Stomach (tissue), 9 donors: ENCODE data around the gene GATAD1. TPM values are rescaled to one million over a fixed set of nuclear protein-coding genes. Genes with fewer than 3 reads are reported as not detected.
"Not testable (repeated sequence)": the region's sequence is repeated elsewhere in the genome, so short reads cannot be mapped to it uniquely, and the experiment has no call there.

ENCODE experiments used
- DNase-seq, 2 donors: peaks; one replicate each; pipeline versions ENCODE4 v3.0.0 to v3.0.0-alpha.2; 2013 to 2019
- H3K27ac ChIP-seq, 5 donors: fragments of 200-600 bp in 4 of 5; sonication (generic) in 4 of 5; one replicate each; pipeline ENCODE4 v1.5.1; 2013 to 2019; ENCODE audit warnings: mild to moderate bottlenecking in 1 of 5, moderate library complexity in 1 of 5
- H3K27me3 ChIP-seq, 3 donors: fragments of 200-600 bp; sonication (generic); one replicate each; pipeline ENCODE4 v1.5.1; 2017 to 2019; ENCODE audit warnings: mixed run types in 1 of 3
- H3K36me3 ChIP-seq, 4 donors: fragments of 200-600 bp; sonication (generic); 1 replicate in 3 of 4; 2 replicates in 1 of 4; pipeline ENCODE4 v1.5.1; 2016 to 2019
- H3K4me1 ChIP-seq, 4 donors: fragments of 200-600 bp; sonication (generic); one replicate each; pipeline ENCODE4 v1.5.1; 2016 to 2019
- H3K4me3 ChIP-seq, 4 donors: fragments of 200-600 bp; sonication (generic) in 3 of 4; one replicate each; pipeline ENCODE4 v1.5.1; 2016 to 2019; ENCODE audit warnings: mild to moderate bottlenecking in 1 of 4
- H3K9me3 ChIP-seq, 4 donors: fragments of 200-600 bp; sonication (generic); one replicate each; pipeline ENCODE4 v1.5.1; 2016 to 2019
- EP300 ChIP-seq: sonication (generic); formaldehyde crosslinking; IDR thresholded peaks from one replicate; pipeline ENCODE4 v1.6.1; 2017; ENCODE audit warnings: antibody characterized with exemption
- POLR2A ChIP-seq, 4 donors: fragments of 450-650 bp; IDR thresholded peaks; one replicate each; pipeline ENCODE4 v1.6.1; 2016; ENCODE audit warnings: antibody characterized with exemption in 4 of 4, control low read depth in 2 of 4, mild to moderate bottlenecking in 1 of 4, moderate library complexity in 1 of 4
- POLR2AphosphoS5 ChIP-seq, 3 donors: sonication (generic); formaldehyde crosslinking; IDR thresholded peaks; one replicate each; pipeline ENCODE4 v1.6.1; 2016; ENCODE audit warnings: antibody characterized with exemption in 3 of 3
- WGBS, 5 donors: extraction: QIAGEN DNeasy Blood & Tissue Kit in 3 of 5; methylation state at CpG; one replicate each; pipeline versions ENCODE4 v1.1.5 to v1.1.7; 2013 to 2018; 5-methylcytosine and 5-hydroxymethylcytosine counted together
- intact Hi-C: fragments of 100-400 bp; cut with DNase I; formaldehyde crosslinking; loops from one replicate; pipeline ENCODE4 v1.15.1; 2023; ENCODE audit warnings: low total_unique reads
- polyA plus RNA-seq, 3 donors: library from polyadenylated mRNA; stranded (reverse); fragments of 200-250 nt; gene quantifications; one replicate each; pipeline ENCODE4 v1.2.3, GENCODE V29; 2013
- total RNA-seq, 5 donors: library from RNA; depleted of rRNA; stranded (reverse); fragments of >200 nt; gene quantifications; one replicate each; pipeline versions ENCODE4 v1.1.0 to v1.2.3, GENCODE V29; 2014 to 2016
- TF ChIP-seq, protein P1 (sequence below), 7 experiments: fragments of 450-650 bp in 4 of 7; fragments of 200-600 bp in 3 of 7; sonication (generic) in 3 of 7; IDR thresholded peaks; one replicate each; pipeline ENCODE4 v1.5.1; 2016 to 2019; ENCODE audit warnings: antibody characterized with exemption in 7 of 7, control low read depth in 2 of 7, mild to moderate bottlenecking in 1 of 7
- donor health status: healthy with polysubstance abuse.
- donor health status: Bipolar disorder and iron deficiency.
- donor health status: healthy.

GATAD1 gene
- total and polyA plus RNA-seq, 8 donors, result 11.5 to 156 (median 44.5) TPM

DNA sequence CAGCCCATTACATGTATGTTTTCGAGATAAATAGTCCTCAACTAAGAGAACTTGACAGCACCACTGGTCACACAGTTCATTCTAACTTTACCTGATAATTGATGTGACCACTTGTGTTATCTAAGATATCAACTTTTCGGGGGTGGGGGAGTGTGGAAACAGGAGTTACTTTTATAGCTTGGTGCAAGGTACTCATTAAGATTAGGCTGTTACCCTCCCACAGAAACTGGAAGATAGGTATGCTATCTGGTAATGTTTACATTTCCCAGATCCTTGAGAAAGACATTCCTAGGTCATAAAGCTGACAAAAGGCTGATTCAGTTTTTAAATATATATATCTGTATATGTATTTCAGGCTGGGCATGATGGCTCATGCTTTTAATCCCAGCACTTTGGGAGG lies 19.4 kb downstream of the GATAD1 start:
- no peaks in the 10 kb centered on the region for H3K27me3 ChIP-seq
- DNase-seq, result no peak
- no peak overlapping the region for H3K27ac ChIP-seq
- H3K36me3 ChIP-seq, result peaks cover 0 to 36% (median 32%) of the 10 kb centered on the region in 4 donors
- H3K9me3 ChIP-seq, result no peaks in the 10 kb centered on the region
- H3K4me1 ChIP-seq, result no peaks in the 10 kb centered on the region
- H3K4me3 ChIP-seq, result no peak overlapping the region
- intact Hi-C loops, result no loop called here
- 63 to 89% (median 80%) methylated on average over 2 of the region's 2 CpGs for WGBS, 5 donors
- TF ChIP-seq, protein P1, sequence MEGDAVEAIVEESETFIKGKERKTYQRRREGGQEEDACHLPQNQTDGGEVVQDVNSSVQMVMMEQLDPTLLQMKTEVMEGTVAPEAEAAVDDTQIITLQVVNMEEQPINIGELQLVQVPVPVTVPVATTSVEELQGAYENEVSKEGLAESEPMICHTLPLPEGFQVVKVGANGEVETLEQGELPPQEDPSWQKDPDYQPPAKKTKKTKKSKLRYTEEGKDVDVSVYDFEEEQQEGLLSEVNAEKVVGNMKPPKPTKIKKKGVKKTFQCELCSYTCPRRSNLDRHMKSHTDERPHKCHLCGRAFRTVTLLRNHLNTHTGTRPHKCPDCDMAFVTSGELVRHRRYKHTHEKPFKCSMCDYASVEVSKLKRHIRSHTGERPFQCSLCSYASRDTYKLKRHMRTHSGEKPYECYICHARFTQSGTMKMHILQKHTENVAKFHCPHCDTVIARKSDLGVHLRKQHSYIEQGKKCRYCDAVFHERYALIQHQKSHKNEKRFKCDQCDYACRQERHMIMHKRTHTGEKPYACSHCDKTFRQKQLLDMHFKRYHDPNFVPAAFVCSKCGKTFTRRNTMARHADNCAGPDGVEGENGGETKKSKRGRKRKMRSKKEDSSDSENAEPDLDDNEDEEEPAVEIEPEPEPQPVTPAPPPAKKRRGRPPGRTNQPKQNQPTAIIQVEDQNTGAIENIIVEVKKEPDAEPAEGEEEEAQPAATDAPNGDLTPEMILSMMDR (IDR thresholded peaks at IDR 0.05), result no peak
- TF ChIP-seq POLR2AphosphoS5 (IDR thresholded peaks at IDR 0.05), result no peak
- no peak for TF ChIP-seq EP300
- no peak for TF ChIP-seq POLR2A (IDR thresholded peaks at IDR 0.05)

DNA sequence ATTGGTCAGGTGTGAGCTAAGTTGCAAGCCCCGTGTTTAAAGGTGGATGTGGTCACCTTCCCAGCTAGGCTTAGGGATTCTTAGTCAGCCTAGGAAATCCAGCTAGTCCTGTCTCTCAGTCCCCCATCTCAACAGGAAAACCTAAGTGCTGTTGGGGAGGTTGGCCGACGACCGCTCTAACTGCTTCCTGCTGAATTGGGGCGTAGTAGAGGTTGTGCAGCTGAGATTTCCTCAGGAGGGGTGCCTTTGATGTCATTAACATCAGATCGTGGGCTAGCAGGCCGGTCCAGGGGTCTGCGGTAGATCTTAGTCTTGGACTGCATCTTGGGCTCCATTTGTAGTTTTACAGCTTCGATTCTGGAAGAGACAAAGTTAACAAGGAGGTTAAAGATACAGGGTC lies 21.3 kb downstream of the GATAD1 start:
- 92 to 98% (median 97%) methylated on average over 8 to 9 of the region's 9 CpGs for WGBS, 5 donors

DNA sequence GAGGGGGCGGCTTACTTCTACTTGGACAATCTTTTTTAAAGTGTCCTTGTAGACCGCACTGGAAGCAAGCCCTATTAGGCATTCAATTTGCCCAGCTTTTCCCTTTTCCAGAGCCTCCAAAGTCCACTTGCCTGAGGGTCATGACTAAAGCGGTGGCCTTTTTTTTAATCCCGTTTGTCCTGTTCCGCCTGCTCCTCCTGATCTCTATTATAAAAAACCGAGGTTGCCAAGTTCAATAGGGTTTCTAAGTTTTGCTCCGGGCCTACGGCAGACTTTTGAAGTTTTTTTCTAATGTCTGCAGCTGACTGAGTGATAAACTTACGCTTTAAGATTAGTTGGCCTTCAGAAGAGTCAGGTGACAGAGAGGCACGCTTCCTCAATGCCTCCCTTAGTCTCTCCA lies 26.7 kb downstream of the GATAD1 start:
- WGBS, 5 donors, result 43 to 75% (median 48%) methylated on average over 10 of the region's 10 CpGs
- intact Hi-C loops, H3K4me1 ChIP-seq, H3K9me3 ChIP-seq, H3K27ac ChIP-seq, H3K4me3 ChIP-seq, DNase-seq, H3K27me3 ChIP-seq: not testable (repeated sequence)
- H3K36me3 ChIP-seq, result peaks cover 0 to 52% (median 33%) of the 10 kb centered on the region in 4 donors

More for the DNA sequence above, 21.3 kb downstream of the GATAD1 start:
- H3K36me3 ChIP-seq, result peaks cover 0 to 39% (median 34%) of the 10 kb centered on the region in 4 donors
- H3K4me1 ChIP-seq, DNase-seq, H3K9me3 ChIP-seq, H3K27ac ChIP-seq, H3K4me3 ChIP-seq, H3K27me3 ChIP-seq, intact Hi-C loops: not testable (repeated sequence)

DNA sequence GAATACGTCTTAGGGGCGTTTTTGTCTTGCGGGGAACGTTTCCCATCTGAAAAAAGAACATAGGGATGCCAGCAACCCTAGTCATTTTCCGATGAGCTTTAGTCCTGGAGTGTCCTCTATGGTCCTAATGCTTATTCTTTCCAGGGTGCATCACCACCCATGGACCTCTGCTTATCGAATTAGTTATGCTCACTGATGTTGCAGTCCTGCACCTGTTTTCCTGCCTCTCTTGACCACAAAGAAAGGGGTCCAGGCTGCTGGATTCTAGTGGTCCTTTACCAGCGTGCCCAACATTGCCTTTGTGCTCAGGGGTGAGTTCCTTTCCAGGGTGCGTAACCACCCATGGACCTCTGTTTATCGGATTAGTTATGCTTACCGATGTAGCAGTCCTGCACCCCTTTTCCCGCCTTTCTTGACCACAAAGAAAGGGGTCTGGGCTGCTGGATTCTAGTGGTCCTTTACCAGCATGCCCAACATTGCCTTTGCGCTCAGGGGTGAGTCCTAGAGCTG lies 28.0 kb downstream of the GATAD1 start:
- 89 to 96% (median 93%) methylated on average over 12 of the region's 12 CpGs for WGBS, 5 donors
- H3K9me3 ChIP-seq, H3K4me3 ChIP-seq, H3K27ac ChIP-seq, intact Hi-C loops, H3K27me3 ChIP-seq, H3K4me1 ChIP-seq, DNase-seq: not testable (repeated sequence)
- H3K36me3 ChIP-seq, result peaks cover 0 to 52% (median 31%) of the 10 kb centered on the region in 4 donors

DNA sequence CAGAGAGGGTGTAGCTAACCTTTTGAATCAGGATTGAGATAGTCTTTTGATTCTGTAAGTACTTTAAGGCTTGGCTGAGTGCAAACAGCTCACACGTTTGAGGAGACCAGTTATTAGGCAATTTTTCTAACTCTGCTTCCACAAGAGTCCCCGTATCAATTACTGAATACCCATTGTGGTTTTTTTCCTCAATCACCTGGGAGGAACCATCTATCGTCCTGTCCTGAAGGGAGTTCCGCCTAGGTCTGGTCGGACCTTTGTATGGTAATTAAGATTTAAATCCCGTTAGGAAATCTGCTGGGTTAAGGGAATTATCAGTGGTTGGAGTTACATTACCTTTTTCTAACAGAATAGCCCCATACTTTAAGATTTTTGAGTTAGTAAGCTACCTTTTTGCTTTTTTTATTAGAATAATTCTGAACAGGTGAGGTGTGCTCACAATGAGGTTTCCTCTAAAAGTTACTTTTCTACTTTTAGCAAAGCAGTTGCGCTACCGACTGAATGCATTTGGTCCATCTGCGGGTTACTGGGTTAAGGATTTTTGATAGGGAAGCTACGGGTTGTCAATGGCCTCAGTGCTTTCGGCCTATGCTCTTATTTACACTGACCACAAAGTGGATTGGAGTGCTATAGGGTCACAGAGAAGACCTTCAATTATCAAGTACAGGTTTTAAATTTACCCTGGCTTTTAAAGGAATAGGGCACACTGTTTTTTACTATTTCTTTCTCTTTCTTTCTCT lies 28.7 kb downstream of the GATAD1 start:
- H3K27me3 ChIP-seq, H3K4me3 ChIP-seq, H3K4me1 ChIP-seq, intact Hi-C loops, H3K27ac ChIP-seq, H3K9me3 ChIP-seq, DNase-seq: not testable (repeated sequence)
- peaks cover 0 to 46% (median 26%) of the 10 kb centered on the region in 4 donors for H3K36me3 ChIP-seq
- WGBS, 5 donors, result 89 to 94% (median 92%) methylated on average over 11 of the region's 11 CpGs

DNA sequence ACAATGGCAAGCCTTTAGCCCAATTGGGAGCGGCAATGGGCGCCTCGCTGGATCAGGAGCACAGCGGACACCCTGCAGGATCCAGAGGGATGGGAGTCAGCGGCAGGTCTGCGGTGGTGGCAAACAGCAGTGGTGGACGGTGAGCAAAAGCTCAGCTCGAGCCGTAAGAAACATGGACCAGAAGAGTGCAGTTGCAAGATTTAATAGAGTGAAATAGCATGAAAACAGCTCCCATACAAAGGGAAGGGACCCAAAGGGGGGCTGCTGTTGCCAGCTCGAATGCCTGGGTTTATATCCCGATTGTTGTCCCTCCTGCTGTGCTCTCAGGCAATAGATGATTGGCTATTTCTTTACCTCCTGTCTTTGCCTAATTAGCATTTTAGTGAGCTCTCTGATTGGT lies 30.4 kb downstream of the GATAD1 start, which contains the start of gene ERVW-1:
Gene ERVW-1, minus strand, starts transcription at position 266 of the 400 bp plus-strand sequence. CDS start 7,565 bp downstream, outside the sequence.
- H3K27ac ChIP-seq, intact Hi-C loops, H3K4me3 ChIP-seq, H3K4me1 ChIP-seq, DNase-seq, H3K27me3 ChIP-seq, H3K9me3 ChIP-seq: not testable (repeated sequence)
- WGBS, 5 donors, result 90 to 99% (median 97%) methylated on average over 11 of the region's 11 CpGs
- H3K36me3 ChIP-seq, result peaks cover 0 to 37% (median 22%) of the 10 kb centered on the region in 4 donors

DNA sequence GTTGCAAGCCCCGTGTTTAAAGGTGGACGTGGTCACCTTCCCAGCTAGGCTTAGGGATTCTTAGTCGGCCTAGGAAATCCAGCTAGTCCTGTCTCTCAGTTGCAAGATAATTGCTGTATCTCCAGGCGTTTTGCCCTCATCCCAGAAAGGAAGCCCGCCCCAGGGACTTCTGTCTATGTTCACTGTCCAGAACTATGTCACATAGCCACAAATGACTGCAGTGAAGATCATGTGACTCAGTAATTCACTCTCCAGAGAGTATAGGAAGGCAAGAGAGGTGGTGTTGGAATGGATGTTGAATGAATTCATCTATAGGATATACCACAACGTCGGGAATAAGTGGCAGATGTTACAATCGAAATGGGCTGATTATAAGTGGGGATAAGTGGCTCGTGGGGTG lies 30.8 kb downstream of the GATAD1 start:
- Histone ChIP-seq H3K4me1 (no peaks in the 10 kb centered on the region), H3K27me3 (no peaks in the 10 kb centered on the region), H3K36me3 (peaks cover 0 to 37% (median 20%) of the 10 kb centered on the region in 4 donors), H3K4me3 (no peak overlapping the region), H3K27ac (no peak overlapping the region), H3K9me3 (no peaks in the 10 kb centered on the region)
- DNase-seq, result no peak
- WGBS, 5 donors, result 90 to 93% (median 92%) methylated on average over 9 of the region's 9 CpGs
- intact Hi-C loops, result no loop called here
- no peak for TF ChIP-seq POLR2A (IDR thresholded peaks at IDR 0.05)
- no peak for TF ChIP-seq EP300
- TF ChIP-seq POLR2AphosphoS5 (IDR thresholded peaks at IDR 0.05), result no peak
- TF ChIP-seq, protein P1 (IDR thresholded peaks at IDR 0.05), result no peak
